ENCODE measurements around the gene BAG5. TPM values are rescaled to one million over a fixed set of nuclear protein-coding genes. Genes with fewer than 3 reads are reported as not detected.

The BAG5 gene
- polyA plus RNA-seq, 1 experiment, result 12.5 TPM

DNA sequence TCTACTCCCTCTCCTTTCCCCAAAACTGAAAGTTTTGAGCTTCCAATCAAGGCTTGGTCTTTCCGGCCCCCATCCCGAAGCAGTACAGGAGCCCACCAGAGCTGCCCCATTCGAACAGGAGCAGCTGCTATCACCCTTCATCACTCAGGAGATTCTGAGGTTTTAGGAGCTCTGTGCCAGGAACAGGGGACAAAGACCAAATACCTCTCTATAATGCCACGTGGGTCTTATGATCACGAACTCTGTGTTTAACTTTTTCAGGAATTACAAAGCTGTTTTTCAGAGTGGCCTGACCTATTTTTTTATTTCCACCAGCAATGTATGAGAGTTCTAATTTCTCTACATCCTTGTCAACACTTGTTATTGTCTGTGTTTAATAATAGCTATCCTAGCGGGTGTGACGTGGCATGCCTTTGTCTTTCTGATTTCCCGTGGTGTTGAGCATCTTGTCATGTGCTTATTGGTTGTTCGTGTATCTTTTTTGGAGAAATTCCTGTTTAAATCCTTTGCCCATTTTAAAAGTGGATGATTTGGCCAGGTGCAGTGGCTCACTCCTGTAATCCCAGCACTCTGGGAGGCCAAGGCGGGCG is 22.0 kb upstream of the BAG5 start:
- CTCF ChIA-PET, result no interaction called here
- Histone ChIP-seq H3K27ac (ENCODE audit: low read depth, low read length) (no peak overlapping the region), H3K9me3 (ENCODE audit: control insufficient read depth, insufficient read depth, low read length) (no peaks in the 10 kb centered on the region; the same call in 1 of the 2 replicates), H3K4me3 (ENCODE audit: low read depth, low read length) (no peak overlapping the region), H3K27me3 (ENCODE audit: control insufficient read depth, insufficient read depth, low read length) (no peaks in the 10 kb centered on the region)
- no peak for DNase-seq (ENCODE audit: low read depth, low spot score)
- POLR2A ChIA-PET, result no interaction called here
- TF ChIP-seq, protein P1, sequence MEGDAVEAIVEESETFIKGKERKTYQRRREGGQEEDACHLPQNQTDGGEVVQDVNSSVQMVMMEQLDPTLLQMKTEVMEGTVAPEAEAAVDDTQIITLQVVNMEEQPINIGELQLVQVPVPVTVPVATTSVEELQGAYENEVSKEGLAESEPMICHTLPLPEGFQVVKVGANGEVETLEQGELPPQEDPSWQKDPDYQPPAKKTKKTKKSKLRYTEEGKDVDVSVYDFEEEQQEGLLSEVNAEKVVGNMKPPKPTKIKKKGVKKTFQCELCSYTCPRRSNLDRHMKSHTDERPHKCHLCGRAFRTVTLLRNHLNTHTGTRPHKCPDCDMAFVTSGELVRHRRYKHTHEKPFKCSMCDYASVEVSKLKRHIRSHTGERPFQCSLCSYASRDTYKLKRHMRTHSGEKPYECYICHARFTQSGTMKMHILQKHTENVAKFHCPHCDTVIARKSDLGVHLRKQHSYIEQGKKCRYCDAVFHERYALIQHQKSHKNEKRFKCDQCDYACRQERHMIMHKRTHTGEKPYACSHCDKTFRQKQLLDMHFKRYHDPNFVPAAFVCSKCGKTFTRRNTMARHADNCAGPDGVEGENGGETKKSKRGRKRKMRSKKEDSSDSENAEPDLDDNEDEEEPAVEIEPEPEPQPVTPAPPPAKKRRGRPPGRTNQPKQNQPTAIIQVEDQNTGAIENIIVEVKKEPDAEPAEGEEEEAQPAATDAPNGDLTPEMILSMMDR (IDR thresholded peaks at IDR 0.05; ENCODE audit: low read depth, low read length), result no peak

DNA sequence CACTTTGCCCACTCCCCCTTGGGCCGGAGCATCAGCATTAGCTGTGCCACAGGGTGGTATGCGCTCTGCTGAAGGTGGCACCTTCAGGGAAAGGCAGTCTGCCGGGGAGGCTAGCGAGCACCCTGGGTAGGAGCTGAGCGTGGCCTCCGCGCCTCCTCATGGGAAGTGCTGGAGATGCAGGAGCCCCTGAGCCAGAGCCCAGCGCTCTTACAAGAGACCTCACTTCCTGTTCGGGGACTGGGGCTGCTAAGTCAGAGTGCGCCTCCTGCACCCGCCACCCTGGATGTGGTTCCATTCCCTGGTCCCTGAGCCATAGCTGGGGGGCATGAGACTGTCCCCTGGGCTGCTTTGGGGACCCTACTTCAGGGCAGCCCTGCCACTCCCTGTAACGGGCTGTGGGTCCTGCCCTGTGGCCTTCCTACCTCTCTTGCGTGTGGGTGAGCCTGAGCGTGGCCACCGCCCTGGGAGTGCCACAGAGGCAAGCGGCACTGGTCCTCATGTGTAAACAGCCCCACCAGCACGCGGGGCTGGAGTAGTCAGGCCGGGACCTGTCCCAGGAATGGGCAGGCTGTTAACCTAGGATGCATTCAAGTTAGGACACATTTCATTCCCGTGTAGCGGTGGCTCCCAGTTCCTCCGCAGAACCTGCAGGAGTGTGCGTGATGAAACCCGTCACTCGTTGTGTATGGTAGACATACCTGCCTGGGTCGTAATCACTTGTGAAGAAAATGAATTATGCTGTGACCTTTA is 19.7 kb upstream of the BAG5 start:
- POLR2A ChIA-PET, result no interaction called here
- no peak for DNase-seq (ENCODE audit: low read depth, low spot score)
- Histone ChIP-seq H3K9me3 (ENCODE audit: control insufficient read depth, insufficient read depth, low read length) (no peaks in the 10 kb centered on the region; the same call in 1 of the 2 replicates), H3K27ac (ENCODE audit: low read depth, low read length) (no peak overlapping the region), H3K27me3 (ENCODE audit: control insufficient read depth, insufficient read depth, low read length) (no peaks in the 10 kb centered on the region), H3K4me3 (ENCODE audit: low read depth, low read length) (no peak overlapping the region)
- CTCF ChIA-PET, result no interaction called here
- TF ChIP-seq, protein P1 (IDR thresholded peaks at IDR 0.05; ENCODE audit: low read depth, low read length), result no peak

DNA sequence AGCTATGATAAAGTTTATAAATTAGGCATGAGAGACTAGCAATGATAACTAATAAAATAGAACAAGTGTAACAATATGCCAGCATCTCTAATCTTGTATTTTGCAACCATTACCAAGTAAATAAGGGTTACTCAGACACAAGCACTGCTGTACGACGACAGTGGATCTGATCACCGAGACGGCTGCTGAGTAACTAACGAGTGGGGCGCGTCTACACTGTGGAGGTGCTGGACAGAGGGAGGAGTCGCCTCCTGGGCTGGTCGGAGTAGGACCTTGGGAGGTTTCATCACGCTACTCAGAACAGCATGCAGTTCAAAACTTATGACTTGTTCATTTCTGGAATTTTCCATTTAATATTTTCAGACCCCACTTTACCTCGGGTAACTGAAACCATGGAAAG is 18.7 kb upstream of the BAG5 start:
- POLR2A ChIA-PET, result no interaction called here
- DNase-seq (ENCODE audit: low read depth, low spot score), result no peak
- CTCF ChIA-PET, result interaction anchor here (0.7 kb wide), 1 partner anchor 8 kb away, joined by 9 read pairs; no protein-coding TSS in a partner anchor
- Histone ChIP-seq H3K4me3 (ENCODE audit: low read depth, low read length) (no peak overlapping the region), H3K27me3 (ENCODE audit: control insufficient read depth, insufficient read depth, low read length) (no peaks in the 10 kb centered on the region), H3K9me3 (ENCODE audit: control insufficient read depth, insufficient read depth, low read length) (no peaks in the 10 kb centered on the region; the same call in 1 of the 2 replicates), H3K27ac (ENCODE audit: low read depth, low read length) (no peak overlapping the region)
- TF ChIP-seq, protein P1 (IDR thresholded peaks at IDR 0.05; ENCODE audit: low read depth, low read length), result no peak

DNA sequence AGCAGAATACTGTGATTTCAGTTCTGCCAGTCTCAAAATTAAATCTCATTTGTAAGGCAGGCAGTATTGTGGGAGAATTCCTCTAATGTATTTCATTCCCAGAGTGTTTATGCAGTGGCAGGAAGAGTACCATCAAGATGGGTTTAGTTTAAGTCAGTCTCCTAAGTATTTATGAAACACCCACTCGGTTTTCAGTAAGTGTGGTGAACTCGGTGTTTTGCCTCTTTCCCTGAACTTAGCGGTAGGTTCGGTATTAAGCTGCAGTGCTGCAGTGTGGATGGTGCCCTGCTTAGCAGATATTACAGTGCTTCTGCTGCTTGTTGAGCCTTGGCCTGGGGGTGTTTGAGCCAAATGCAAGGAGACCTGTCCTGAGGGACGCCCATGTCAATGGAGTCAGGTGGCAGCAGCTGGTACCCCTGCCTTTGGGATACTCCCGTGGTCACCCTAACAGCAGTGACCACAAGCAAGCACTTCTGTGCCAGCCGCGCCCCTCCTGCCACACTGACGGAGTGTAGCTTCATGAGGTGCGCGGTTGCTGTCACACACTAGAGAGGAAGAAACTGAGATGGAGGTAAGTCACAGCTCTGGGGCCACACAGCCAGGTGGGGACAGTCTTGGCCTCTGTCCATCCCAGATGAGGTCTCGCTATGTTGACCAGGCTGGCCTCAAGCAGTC is 16.1 kb upstream of the BAG5 start:
- Histone ChIP-seq H3K4me3 (ENCODE audit: low read depth, low read length) (no peak overlapping the region), H3K9me3 (ENCODE audit: control insufficient read depth, insufficient read depth, low read length) (no peaks in the 10 kb centered on the region; the same call in 1 of the 2 replicates), H3K27me3 (ENCODE audit: control insufficient read depth, insufficient read depth, low read length) (no peaks in the 10 kb centered on the region), H3K27ac (ENCODE audit: low read depth, low read length) (peak overlapping the region; percentile 39)
- DNase-seq (ENCODE audit: low read depth, low spot score), result no peak
- TF ChIP-seq, protein P1 (IDR thresholded peaks at IDR 0.05; ENCODE audit: low read depth, low read length), result no peak
- ChIA-PET POLR2A (no interaction called here), CTCF (no interaction called here)

Measured in AG04450 (cell line).